ENCODE measurements around the gene ACOX3. TPM values are rescaled to one million over a fixed set of nuclear protein-coding genes. Genes with fewer than 3 reads are reported as not detected.

ACOX3 gene
- total RNA-seq, 2 experiments from 2014 or later: 12.7 to 16.8 TPM

- Histone ChIP-seq H3K9me3 (ENCODE audit: low read length) (no peaks in the 10 kb centered on the region), H2AFZ (ENCODE audit: low read length) (no peak overlapping the region), H3K9me2 (ENCODE audit: insufficient read depth, low read length) (no peaks in the 10 kb centered on the region), H4K20me1 (ENCODE audit: insufficient read depth, low read length) (no peaks in the 10 kb centered on the region), H3K79me2 (ENCODE audit: insufficient read depth, low read depth, low read length) (no peaks in the 10 kb centered on the region), H3K4me3 (ENCODE audit: low read depth, low read length, poor library complexity, severe bottlenecking) (no peak overlapping the region), H3K4me2 (ENCODE audit: low read length) (no peak overlapping the region), H3K27ac (ENCODE audit: low read depth, low read length, poor library complexity, severe bottlenecking) (no peak overlapping the region), H3K4me1 (ENCODE audit: insufficient read depth, low read length, poor library complexity, severe bottlenecking) (peaks cover 6% of the 10 kb centered on the region), H3K36me3 (ENCODE audit: insufficient read depth, low read length) (no peaks in the 10 kb centered on the region)
- CTCF ChIA-PET (ENCODE audit: unreplicated experiment): no interaction called here
- POLR2A ChIA-PET: no interaction called here
- BruUV-seq (replicated peaks): no TSS peak
- DNase-seq (ENCODE audit: low spot score): no peak
- no peak for TF ChIP-seq EZH2phosphoT487 (IDR thresholded peaks at IDR 0.05; ENCODE audit: borderline replicate concordance, low read depth, low read length)
- TF ChIP-seq, protein P1, sequence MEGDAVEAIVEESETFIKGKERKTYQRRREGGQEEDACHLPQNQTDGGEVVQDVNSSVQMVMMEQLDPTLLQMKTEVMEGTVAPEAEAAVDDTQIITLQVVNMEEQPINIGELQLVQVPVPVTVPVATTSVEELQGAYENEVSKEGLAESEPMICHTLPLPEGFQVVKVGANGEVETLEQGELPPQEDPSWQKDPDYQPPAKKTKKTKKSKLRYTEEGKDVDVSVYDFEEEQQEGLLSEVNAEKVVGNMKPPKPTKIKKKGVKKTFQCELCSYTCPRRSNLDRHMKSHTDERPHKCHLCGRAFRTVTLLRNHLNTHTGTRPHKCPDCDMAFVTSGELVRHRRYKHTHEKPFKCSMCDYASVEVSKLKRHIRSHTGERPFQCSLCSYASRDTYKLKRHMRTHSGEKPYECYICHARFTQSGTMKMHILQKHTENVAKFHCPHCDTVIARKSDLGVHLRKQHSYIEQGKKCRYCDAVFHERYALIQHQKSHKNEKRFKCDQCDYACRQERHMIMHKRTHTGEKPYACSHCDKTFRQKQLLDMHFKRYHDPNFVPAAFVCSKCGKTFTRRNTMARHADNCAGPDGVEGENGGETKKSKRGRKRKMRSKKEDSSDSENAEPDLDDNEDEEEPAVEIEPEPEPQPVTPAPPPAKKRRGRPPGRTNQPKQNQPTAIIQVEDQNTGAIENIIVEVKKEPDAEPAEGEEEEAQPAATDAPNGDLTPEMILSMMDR (conservative IDR thresholded peaks at IDR 0.05; ENCODE audit: low read length): no peak
- intact Hi-C loops (cut with micrococcal nuclease; ENCODE audit: unreplicated experiment): no loop called here
These were observed 54.9 kb downstream of the ACOX3 start for GRCh38 chr4:8385611-8386010.

DNA sequence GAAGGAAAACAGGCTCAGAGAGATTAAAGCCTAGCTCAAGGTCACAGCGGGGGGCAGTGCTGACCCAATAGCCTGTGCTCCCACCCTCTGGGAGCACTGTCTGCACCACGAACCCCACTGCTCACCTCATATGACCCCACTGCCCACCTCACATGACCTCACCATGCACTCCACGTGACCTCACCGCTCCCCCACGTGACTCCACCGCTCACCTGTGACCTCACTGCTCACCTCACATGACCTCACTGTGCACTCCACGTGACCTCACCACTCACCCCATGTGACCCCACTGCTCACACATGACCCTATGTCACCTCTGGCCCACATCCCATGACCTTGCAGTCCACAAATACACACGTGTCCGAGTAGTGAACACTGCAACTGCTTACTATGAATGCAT lies 55.4 kb downstream of the ACOX3 start:
- H3K27ac ChIP-seq (ENCODE audit: low read depth, low read length, poor library complexity, severe bottlenecking): no peak overlapping the region
- POLR2A ChIA-PET: no interaction called here
- intact Hi-C loops (cut with micrococcal nuclease; ENCODE audit: unreplicated experiment): no loop called here
- no peaks in the 10 kb centered on the region for H3K9me3 ChIP-seq (ENCODE audit: low read length)
- H3K4me1 ChIP-seq (ENCODE audit: insufficient read depth, low read length, poor library complexity, severe bottlenecking): peaks cover 1% of the 10 kb centered on the region
- no peak overlapping the region for H3K4me3 ChIP-seq (ENCODE audit: low read depth, low read length, poor library complexity, severe bottlenecking)
- H2AFZ ChIP-seq (ENCODE audit: low read length): no peak overlapping the region
- no TSS peak for BruUV-seq (replicated peaks)
- DNase-seq (ENCODE audit: low spot score): no peak
- no peaks in the 10 kb centered on the region for H3K79me2 ChIP-seq (ENCODE audit: insufficient read depth, low read depth, low read length)
- TF ChIP-seq, protein P1 (conservative IDR thresholded peaks at IDR 0.05; ENCODE audit: low read length): no peak
- TF ChIP-seq EZH2phosphoT487 (IDR thresholded peaks at IDR 0.05; ENCODE audit: borderline replicate concordance, low read depth, low read length): no peak
- no peaks in the 10 kb centered on the region for H3K36me3 ChIP-seq (ENCODE audit: insufficient read depth, low read length)
- CTCF ChIA-PET (ENCODE audit: unreplicated experiment): no interaction called here
- H4K20me1 ChIP-seq (ENCODE audit: insufficient read depth, low read length): no peaks in the 10 kb centered on the region
- no peaks in the 10 kb centered on the region for H3K9me2 ChIP-seq (ENCODE audit: insufficient read depth, low read length)
- no peak overlapping the region for H3K4me2 ChIP-seq (ENCODE audit: low read length)

DNA sequence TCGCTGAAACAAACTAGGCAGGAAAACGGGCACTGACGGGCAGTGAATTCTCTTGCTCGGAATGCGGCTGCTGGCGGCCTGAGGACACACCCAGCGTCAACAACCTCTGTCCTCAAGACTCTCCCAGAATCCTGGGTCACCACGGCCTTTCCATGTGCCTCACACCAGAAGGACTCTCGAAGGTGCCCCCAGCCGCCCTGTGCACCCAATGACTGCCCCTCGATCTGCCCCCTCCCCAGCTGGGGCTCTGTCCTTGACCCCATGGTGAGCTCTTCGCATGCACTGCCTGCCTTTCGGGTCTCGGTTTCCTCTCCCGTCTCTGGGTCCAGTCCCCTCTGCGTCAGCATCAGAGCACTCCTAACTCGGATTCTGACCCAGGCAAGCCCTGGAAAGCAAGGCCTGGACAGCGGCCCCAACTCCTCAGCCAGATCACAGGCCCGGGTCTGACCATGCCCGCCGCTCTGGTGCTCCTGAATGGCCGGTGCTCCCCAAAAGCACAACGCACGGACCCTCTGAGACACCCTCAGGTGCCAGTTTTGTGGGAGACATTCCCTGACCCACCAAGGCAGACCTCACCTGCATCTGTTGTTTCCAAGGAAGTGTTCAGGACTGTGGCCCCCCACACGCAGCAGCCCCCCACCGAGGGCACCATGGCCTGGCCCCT lies 56.0 kb downstream of the ACOX3 start:
- intact Hi-C loops (cut with micrococcal nuclease; ENCODE audit: unreplicated experiment): no loop called here
- no peak overlapping the region for H3K4me3 ChIP-seq (ENCODE audit: low read depth, low read length, poor library complexity, severe bottlenecking)
- POLR2A ChIA-PET: no interaction called here
- no peaks in the 10 kb centered on the region for H3K4me1 ChIP-seq (ENCODE audit: insufficient read depth, low read length, poor library complexity, severe bottlenecking)
- H2AFZ ChIP-seq (ENCODE audit: low read length): no peak overlapping the region
- TF ChIP-seq, protein P1 (conservative IDR thresholded peaks at IDR 0.05; ENCODE audit: low read length): no peak
- TF ChIP-seq EZH2phosphoT487 (IDR thresholded peaks at IDR 0.05; ENCODE audit: borderline replicate concordance, low read depth, low read length): no peak
- H3K9me3 ChIP-seq (ENCODE audit: low read length): no peaks in the 10 kb centered on the region
- H4K20me1 ChIP-seq (ENCODE audit: insufficient read depth, low read length): no peaks in the 10 kb centered on the region
- DNase-seq (ENCODE audit: low spot score): no peak
- no peaks in the 10 kb centered on the region for H3K9me2 ChIP-seq (ENCODE audit: insufficient read depth, low read length)
- no peak overlapping the region for H3K4me2 ChIP-seq (ENCODE audit: low read length)
- no peaks in the 10 kb centered on the region for H3K79me2 ChIP-seq (ENCODE audit: insufficient read depth, low read depth, low read length)
- H3K27ac ChIP-seq (ENCODE audit: low read depth, low read length, poor library complexity, severe bottlenecking): no peak overlapping the region
- CTCF ChIA-PET (ENCODE audit: unreplicated experiment): no interaction called here
- no peaks in the 10 kb centered on the region for H3K36me3 ChIP-seq (ENCODE audit: insufficient read depth, low read length)
- BruUV-seq (replicated peaks): no TSS peak

Data from OCI-LY7 (cell line).